ENCODE results near the gene PIWIL4. TPM values are rescaled to one million over a fixed set of nuclear protein-coding genes. Genes with fewer than 3 reads are reported as not detected.
"Not testable (repeated sequence)": the region's sequence is repeated elsewhere in the genome, so short reads cannot be mapped to it uniquely, and the experiment has no call there.

The PIWIL4 gene
- polyA plus RNA-seq, 3 donors: 1.3 to 5.7 (median 2.9) TPM

- WGBS, 3 donors: 45 to 52% (median 50%) methylated on average over 53 to 54 of the region's 54 CpGs
- peak overlapping the region; percentile 75 for H3K27ac ChIP-seq (ENCODE audit: low read depth, low read length)
These were observed 21.7 kb upstream of the PIWIL4 start for GRCh38 chr11:94545264-94546161.

GRCh38 chr11:94546162-94546470, 21.1 kb upstream of the PIWIL4 start:
- H3K27ac ChIP-seq (ENCODE audit: low read depth, low read length): no peak overlapping the region
- 29 to 69% (median 60%) methylated on average over 2 of the region's 2 CpGs for WGBS, 3 donors

- WGBS, 3 donors: 42 to 80% (median 73%) methylated on average over 1 of the region's 1 CpG
- no peak overlapping the region for H3K27ac ChIP-seq (ENCODE audit: low read depth, low read length)
These were observed 20.3 kb upstream of the PIWIL4 start for GRCh38 chr11:94546886-94547285.

GRCh38 chr11:94549146-94549545, 18.0 kb upstream of the PIWIL4 start:
- WGBS, 3 donors: 50 to 57% (median 53%) methylated on average over 5 of the region's 5 CpGs
- H3K27ac ChIP-seq (ENCODE audit: low read depth, low read length): no peak overlapping the region

GRCh38 chr11:94550513-94550912, 16.7 kb upstream of the PIWIL4 start:
- WGBS, 3 donors: 43 to 48% (median 46%) methylated on average over 4 of the region's 4 CpGs
- H3K27ac ChIP-seq (ENCODE audit: low read depth, low read length): no peak overlapping the region

- 45 to 94% (median 94%) methylated on average over 1 of the region's 1 CpG for WGBS, 3 donors
- H3K27ac ChIP-seq (ENCODE audit: low read depth, low read length): no peak overlapping the region
These were observed 13.2 kb upstream of the PIWIL4 start for GRCh38 chr11:94553938-94554337.

- not testable (repeated sequence) for H3K27ac ChIP-seq (ENCODE audit: low read depth, low read length)
- 88 to 91% (median 89%) methylated on average over 8 of the region's 8 CpGs for WGBS, 3 donors
These were observed 11.3 kb upstream of the PIWIL4 start for GRCh38 chr11:94555752-94556329.

- H3K27ac ChIP-seq (ENCODE audit: low read depth, low read length): no peak overlapping the region
These were observed 9.7 kb upstream of the PIWIL4 start for GRCh38 chr11:94557421-94557820.

- 29 to 64% (median 59%) methylated on average over 1 of the region's 1 CpG for WGBS, 3 donors
These were observed 9.2 kb upstream of the PIWIL4 start for GRCh38 chr11:94557992-94558391.

GRCh38 chr11:94558468-94558867, 8.7 kb upstream of the PIWIL4 start:
- WGBS, 3 donors: 85 to 100% (median 96%) methylated on average over 1 of the region's 1 CpG

More at GRCh38 chr11:94557992-94558391, 9.2 kb upstream of the PIWIL4 start:
- H3K27ac ChIP-seq (ENCODE audit: low read depth, low read length): no peak overlapping the region

GRCh38 chr11:94558932-94559331, 8.2 kb upstream of the PIWIL4 start:
- WGBS, 3 donors: 92 to 97% (median 94%) methylated on average over 4 of the region's 4 CpGs
- no peak overlapping the region for H3K27ac ChIP-seq (ENCODE audit: low read depth, low read length)

More at GRCh38 chr11:94558468-94558867, 8.7 kb upstream of the PIWIL4 start:
- no peak overlapping the region for H3K27ac ChIP-seq (ENCODE audit: low read depth, low read length)

GRCh38 chr11:94559361-94559760, 7.8 kb upstream of the PIWIL4 start:
- no peak overlapping the region for H3K27ac ChIP-seq (ENCODE audit: low read depth, low read length)
- 80 to 92% (median 84%) methylated on average over 2 of the region's 2 CpGs for WGBS, 3 donors

- H3K27ac ChIP-seq (ENCODE audit: low read depth, low read length): no peak overlapping the region
- whole genome bisulfite sequencing, 3 donors: 93 to 94% (median 93%) methylated on average over 3 of the region's 3 CpGs
These were observed 6.3 kb upstream of the PIWIL4 start for GRCh38 chr11:94560834-94561233.

- 58 to 83% (median 66%) methylated on average over 4 of the region's 4 CpGs for WGBS, 3 donors
- no peak overlapping the region for H3K27ac ChIP-seq (ENCODE audit: low read depth, low read length)
These were observed 3.9 kb upstream of the PIWIL4 start for GRCh38 chr11:94563176-94563847.

GRCh38 chr11:94563848-94564467, 3.2 kb upstream of the PIWIL4 start:
- H3K27ac ChIP-seq (ENCODE audit: low read depth, low read length): no peak overlapping the region
- WGBS, 3 donors: 70 to 77% (median 74%) methylated on average over 8 of the region's 8 CpGs

- H3K27ac ChIP-seq (ENCODE audit: low read depth, low read length): no peak overlapping the region
- 95 to 97% (median 97%) methylated on average over 5 of the region's 5 CpGs for WGBS, 3 donors
These were observed 1.0 kb downstream of the PIWIL4 start for GRCh38 chr11:94568200-94568599.

- H3K27ac ChIP-seq (ENCODE audit: low read depth, low read length): no peak overlapping the region
- 73 to 93% (median 79%) methylated on average over 4 of the region's 4 CpGs for WGBS, 3 donors
These were observed 1.5 kb downstream of the PIWIL4 start for GRCh38 chr11:94568717-94569116.

- not testable (repeated sequence) for H3K27ac ChIP-seq (ENCODE audit: low read depth, low read length)
- 34 to 91% (median 59%) methylated on average over 2 of the region's 2 CpGs for WGBS, 3 donors
These were observed 5.8 kb downstream of the PIWIL4 start for GRCh38 chr11:94572975-94573374.
